Mesenchymal stem cell (in vitro differentiated cells and primary cell): ENCODE results near the gene ZEB2.
A peak's percentile ranks its signal among the peaks of the same experiment; 100 is the strongest.

Experiments used
- DNase-seq: peaks from one replicate; pipeline ENCODE4 v3.0.0-alpha.2; 2013
- H2AFZ ChIP-seq: one replicate; pipeline ENCODE4 v1.6.1; 2013; ENCODE audit warnings: low read depth, mild to moderate bottlenecking, control low read depth, inconsistent platforms, low read length, moderate library complexity
- H2AK5ac ChIP-seq: 2 replicates; pipeline ENCODE4 v1.6.1; 2013; ENCODE audit warnings: low read length, moderate library complexity, mild to moderate bottlenecking, inconsistent platforms; ENCODE audit not compliant: severe bottlenecking
- H2BK120ac ChIP-seq: one replicate; pipeline ENCODE4 v1.6.1; 2013; ENCODE audit warnings: low read depth, mild to moderate bottlenecking, inconsistent platforms, low read length, moderate library complexity
- H2BK12ac ChIP-seq, 2 experiments: one replicate each; pipeline ENCODE4 v1.6.1; 2013; ENCODE audit warnings: inconsistent platforms in 2 of 2, low read length in 2 of 2, mild to moderate bottlenecking in 2 of 2, moderate library complexity in 2 of 2, control low read depth in 1 of 2
- H2BK15ac ChIP-seq: one replicate; pipeline ENCODE4 v1.6.1; 2013; ENCODE audit warnings: mild to moderate bottlenecking, low read depth, inconsistent platforms; ENCODE audit not compliant: poor library complexity, severe bottlenecking
- H2BK5ac ChIP-seq: 2 replicates; pipeline ENCODE4 v1.6.1; 2013; ENCODE audit warnings: low read depth, mild to moderate bottlenecking, low read length, control low read depth, inconsistent platforms; ENCODE audit not compliant: poor library complexity, severe bottlenecking
- H3K14ac ChIP-seq, 2 experiments: one replicate each; pipeline ENCODE4 v1.6.1; 2013; ENCODE audit warnings: inconsistent platforms in 2 of 2, low read length in 2 of 2, control low read depth in 1 of 2, mild to moderate bottlenecking in 1 of 2, moderate library complexity in 1 of 2
- H3K18ac ChIP-seq, 2 experiments: one replicate each; pipeline ENCODE4 v1.6.1; 2013; ENCODE audit warnings: inconsistent platforms in 2 of 2, low read length in 2 of 2, control low read depth in 1 of 2, low read depth in 1 of 2, mild to moderate bottlenecking in 1 of 2
- H3K23ac ChIP-seq, 2 experiments: one replicate each; pipeline ENCODE4 v1.6.1; 2013; ENCODE audit warnings: inconsistent platforms in 2 of 2, low read length in 2 of 2, mild to moderate bottlenecking in 2 of 2, moderate library complexity in 2 of 2, control low read depth in 1 of 2
- H3K27ac ChIP-seq: 2 replicates; pipeline ENCODE4 v1.5.1; 2013; ENCODE audit warnings: mild to moderate bottlenecking, moderate library complexity, low read length, control low read depth, inconsistent platforms; ENCODE audit not compliant: poor library complexity, severe bottlenecking
- H3K27me3 ChIP-seq, 2 experiments: 2 replicates each; pipeline versions ENCODE4 v1.6.1 to v1.7.0; 2013; ENCODE audit warnings: low read length in 2 of 2, mild to moderate bottlenecking in 2 of 2, moderate library complexity in 2 of 2, control low read depth in 1 of 2, inconsistent platforms in 1 of 2; ENCODE audit not compliant: control insufficient read depth in 1 of 2, insufficient read depth in 1 of 2
- H3K36me3 ChIP-seq, 2 experiments: 2 replicates each; pipeline versions ENCODE4 v1.6.1 to v1.7.0; 2013; ENCODE audit warnings: low read length in 2 of 2, control low read depth in 1 of 2, inconsistent platforms in 1 of 2, low read depth in 1 of 2, mild to moderate bottlenecking in 1 of 2; ENCODE audit not compliant: insufficient read depth in 2 of 2, control insufficient read depth in 1 of 2
- H3K4ac ChIP-seq, 2 experiments: one replicate each; pipeline ENCODE4 v1.6.1; 2013; ENCODE audit warnings: inconsistent platforms in 2 of 2, low read length in 2 of 2, mild to moderate bottlenecking in 2 of 2, moderate library complexity in 2 of 2, control low read depth in 1 of 2, low read depth in 1 of 2
- H3K4me1 ChIP-seq: 2 replicates; pipeline ENCODE4 v1.6.1; 2013; ENCODE audit warnings: low read depth, low read length, control low read depth; ENCODE audit not compliant: control insufficient read depth, insufficient read depth
- H3K4me2 ChIP-seq: 2 replicates; pipeline ENCODE4 v1.6.1; 2013; ENCODE audit warnings: low read length, mild to moderate bottlenecking, inconsistent platforms; ENCODE audit not compliant: poor library complexity, severe bottlenecking
- H3K4me3 ChIP-seq, 2 experiments: 2 replicates each; pipeline versions ENCODE4 v1.5.1 to v1.7.0; 2013; ENCODE audit warnings: low read length in 2 of 2, mild to moderate bottlenecking in 2 of 2, control low read depth in 1 of 2, low read depth in 1 of 2; ENCODE audit not compliant: insufficient read depth in 1 of 2
- H3K79me1 ChIP-seq: replicated peaks from 2 replicates; pipeline ENCODE4 v1.6.1; 2013; ENCODE audit warnings: mild to moderate bottlenecking, control low read depth, low read length, inconsistent platforms; ENCODE audit not compliant: poor library complexity, severe bottlenecking
- H3K9ac ChIP-seq: 2 replicates; pipeline ENCODE4 v1.7.0; 2013; ENCODE audit warnings: mild to moderate bottlenecking, low read length, moderate library complexity
- H3K9me3 ChIP-seq: 2 replicates; pipeline ENCODE4 v1.7.0; 2013; ENCODE audit warnings: mild to moderate bottlenecking, low read length; ENCODE audit not compliant: control insufficient read depth
- H4K8ac ChIP-seq: one replicate; pipeline ENCODE4 v1.6.1; 2013; ENCODE audit warnings: inconsistent platforms, mild to moderate bottlenecking, low read length, moderate library complexity
- H4K91ac ChIP-seq: one replicate; pipeline ENCODE4 v1.6.1; 2013; ENCODE audit warnings: mild to moderate bottlenecking, low read length, inconsistent platforms
- WGBS: methylation state at CpG from one replicate; pipeline ENCODE4 v1.1.7; 2013; ENCODE audit warnings: mixed read lengths; 5-methylcytosine and 5-hydroxymethylcytosine counted together

The ZEB2 gene

DNA sequence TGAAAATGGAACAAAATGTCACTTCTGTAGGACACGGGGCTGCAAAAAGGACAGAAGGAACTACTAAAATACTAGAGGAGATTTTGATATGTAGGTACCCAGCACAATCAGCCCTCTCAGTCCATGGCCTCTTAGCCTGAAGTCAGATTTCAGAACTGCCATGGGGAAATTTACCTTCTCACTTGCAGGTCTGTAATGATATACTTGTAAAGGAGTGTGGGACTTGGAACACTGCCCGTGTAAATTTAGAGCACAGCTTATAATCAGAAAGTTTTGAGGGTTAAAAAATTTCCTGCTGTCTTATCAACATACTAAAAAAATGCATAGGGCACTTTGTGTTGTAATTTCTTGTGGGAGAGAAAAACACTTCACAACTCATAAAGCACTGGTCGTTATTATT, 60.6 kb downstream of the ZEB2 start:
- Histone ChIP-seq H3K9me3 (no peaks in the 10 kb centered on the region), H2BK5ac (no peak overlapping the region), H2AK5ac (no peak overlapping the region), H2AFZ (no peak overlapping the region), H4K91ac (no peak overlapping the region), H3K27me3 (no peaks in the 10 kb centered on the region), H3K4me1 (peaks cover 6% of the 10 kb centered on the region), H3K14ac (no peak overlapping the region), H4K8ac (no peak overlapping the region), H3K36me3 (peaks cover 0 to 18% of the 10 kb centered on the region in 2 experiments), H3K18ac (no peak overlapping the region), H2BK120ac (no peak overlapping the region), H3K79me1 (peaks cover 4% of the 10 kb centered on the region), H3K4ac (no peak overlapping the region), H3K4me2 (no peak overlapping the region), H3K23ac (no peak overlapping the region), H3K9ac (peak overlapping the region; percentile 25), H2BK15ac (no peak overlapping the region), H2BK12ac (no peak overlapping the region), H3K4me3 (no peak overlapping the region), H3K27ac (peak overlapping the region; percentile 7)
- 100% methylated on average over 1 of the region's 3 CpGs for WGBS
- no peak for DNase-seq

DNA sequence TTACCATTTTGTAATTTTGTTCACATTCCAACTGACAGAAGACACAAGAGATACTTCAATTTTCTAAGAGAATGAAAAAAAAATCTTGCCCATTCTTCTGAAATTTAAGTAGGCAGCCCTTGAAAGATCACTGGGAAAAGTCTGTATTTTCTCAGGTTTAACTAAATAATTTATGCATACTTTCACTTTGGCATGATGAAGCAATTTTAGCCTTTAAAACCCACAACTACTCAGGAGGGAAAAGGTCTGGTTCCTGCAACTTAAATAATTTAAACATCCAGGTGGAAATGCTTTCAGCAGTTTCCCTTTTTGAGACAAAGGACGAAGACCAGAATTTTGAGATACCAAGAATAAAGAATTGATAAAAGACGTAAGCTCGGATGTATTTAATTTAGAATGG, 61.4 kb downstream of the ZEB2 start:
- Histone ChIP-seq H4K91ac (no peak overlapping the region), H2BK5ac (no peak overlapping the region), H3K27ac (no peak overlapping the region), H3K18ac (no peak overlapping the region), H3K4ac (no peak overlapping the region), H2AK5ac (no peak overlapping the region), H3K4me2 (no peak overlapping the region), H3K79me1 (peaks cover 4% of the 10 kb centered on the region), H2BK12ac (no peak overlapping the region), H2BK120ac (no peak overlapping the region), H3K9ac (peak overlapping the region; percentile 23), H3K9me3 (no peaks in the 10 kb centered on the region), H3K27me3 (no peaks in the 10 kb centered on the region), H4K8ac (no peak overlapping the region), H2AFZ (no peak overlapping the region), H3K14ac (no peak overlapping the region), H3K23ac (no peak overlapping the region), H3K4me3 (no peak overlapping the region), H3K4me1 (peaks cover 7% of the 10 kb centered on the region), H3K36me3 (peaks cover 0 to 14% of the 10 kb centered on the region in 2 experiments), H2BK15ac (no peak overlapping the region)
- WGBS = 100% methylated on average over 3 of the region's 3 CpGs
- no peak for DNase-seq

DNA sequence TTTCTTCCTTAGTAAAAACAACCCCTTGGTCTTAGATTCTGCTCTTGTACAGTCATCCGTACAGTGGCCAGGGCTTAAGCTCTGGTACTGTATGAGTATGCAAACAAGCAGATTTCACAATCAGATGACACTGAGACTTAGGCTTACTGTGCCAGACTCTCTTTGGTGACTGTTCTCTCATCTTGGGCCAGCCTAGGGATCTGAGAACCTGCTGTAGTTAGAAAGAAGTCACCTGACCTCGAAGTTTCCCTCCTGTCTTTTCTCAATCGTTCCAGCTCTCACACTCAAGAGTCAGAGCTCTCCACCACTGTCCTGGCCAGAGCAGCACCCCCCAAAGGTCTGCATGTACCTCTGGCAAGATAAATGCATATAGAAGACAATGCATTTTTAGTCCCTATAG, 63.2 kb downstream of the ZEB2 start:
- no peak overlapping the region for H3K14ac ChIP-seq
- no peak overlapping the region for H2BK120ac ChIP-seq
- no peaks in the 10 kb centered on the region for H3K27me3 ChIP-seq
- DNase-seq = peak; percentile 95
- peaks cover 7% of the 10 kb centered on the region for H3K79me1 ChIP-seq
- no peak overlapping the region for H4K8ac ChIP-seq
- no peak overlapping the region for H2BK5ac ChIP-seq
- H3K4me2 ChIP-seq = no peak overlapping the region
- no peaks in the 10 kb centered on the region for H3K9me3 ChIP-seq
- peak overlapping the region; percentile 90 for H2AK5ac ChIP-seq
- no peak overlapping the region for H2BK15ac ChIP-seq
- H3K23ac ChIP-seq = no peak overlapping the region
- H4K91ac ChIP-seq = no peak overlapping the region
- H3K18ac ChIP-seq = no peak overlapping the region
- H3K4me1 ChIP-seq = peaks cover 6% of the 10 kb centered on the region
- no peak overlapping the region for H3K4me3 ChIP-seq
- H3K27ac ChIP-seq = no peak overlapping the region
- 47% methylated on average over 3 of the region's 3 CpGs for WGBS
- H3K9ac ChIP-seq = peak overlapping the region; percentile 68
- no peak overlapping the region for H2AFZ ChIP-seq
- H3K36me3 ChIP-seq = peaks cover 0 to 7% of the 10 kb centered on the region in 2 experiments
- H3K4ac ChIP-seq = peak overlapping the region in 1 of 2 experiments; percentile 37
- no peak overlapping the region for H2BK12ac ChIP-seq

DNA sequence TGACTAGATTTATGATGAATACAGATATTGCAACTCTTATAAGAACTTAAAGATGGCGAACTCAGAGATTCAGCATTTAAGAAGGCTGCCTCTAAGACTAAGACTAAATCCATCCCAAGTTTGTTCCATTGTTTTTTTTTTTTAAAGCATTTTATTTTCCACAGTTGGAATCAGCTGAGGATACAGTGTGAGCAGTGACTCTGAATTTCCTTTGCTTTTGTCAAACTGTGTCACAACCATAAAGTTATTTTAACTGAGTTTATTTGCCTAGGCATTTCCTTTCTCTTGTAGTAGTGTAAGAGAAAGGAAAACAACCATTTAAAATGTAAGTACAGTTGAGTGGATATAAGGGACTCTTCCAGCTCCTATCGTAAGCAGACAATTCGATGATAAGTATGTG, 63.9 kb downstream of the ZEB2 start:
- H2BK12ac ChIP-seq = no peak overlapping the region

More for the DNA sequence above, 63.9 kb downstream of the ZEB2 start:
- peak overlapping the region in 1 of 2 experiments; percentile 30 for H3K4me3 ChIP-seq
- no peaks in the 10 kb centered on the region for H3K9me3 ChIP-seq
- peaks cover 7% of the 10 kb centered on the region for H3K79me1 ChIP-seq
- no peak overlapping the region for H3K23ac ChIP-seq
- peaks cover 0 to 11% of the 10 kb centered on the region in 2 experiments for H3K36me3 ChIP-seq
- WGBS = no CpG with 5 or more reads among the region's 3 CpGs
- H3K4ac ChIP-seq = no peak overlapping the region
- H4K91ac ChIP-seq = no peak overlapping the region
- H2AK5ac ChIP-seq = no peak overlapping the region
- H3K18ac ChIP-seq = no peak overlapping the region
- no peaks in the 10 kb centered on the region for H3K27me3 ChIP-seq
- H2BK15ac ChIP-seq = no peak overlapping the region
- peaks cover 6% of the 10 kb centered on the region for H3K4me1 ChIP-seq
- no peak overlapping the region for H2AFZ ChIP-seq
- peak overlapping the region; percentile 68 for H3K9ac ChIP-seq
- no peak overlapping the region for H2BK120ac ChIP-seq
- no peak for DNase-seq
- H4K8ac ChIP-seq = no peak overlapping the region
- H2BK5ac ChIP-seq = no peak overlapping the region
- no peak overlapping the region for H3K4me2 ChIP-seq
- no peak overlapping the region for H3K14ac ChIP-seq
- no peak overlapping the region for H3K27ac ChIP-seq
